ENCODE measurements around the gene LMO7.
"Not testable (repeated sequence)": the region's sequence is repeated elsewhere in the genome, so short reads cannot be mapped to it uniquely, and the experiment has no call there.

The LMO7 gene

GRCh38 chr13:75690607-75691006 lies 54.5 kb downstream of the LMO7 start:
- Histone ChIP-seq H3K9me3 (ENCODE audit: control insufficient read depth, low read length) (no peaks in the 10 kb centered on the region), H3K27ac (ENCODE audit: insufficient read depth, low read depth, low read length, poor library complexity, severe bottlenecking) (no peak overlapping the region), H3K36me3 (ENCODE audit: control insufficient read depth, insufficient read depth, low read length) (no peaks in the 10 kb centered on the region), H3K4me3 (ENCODE audit: insufficient read depth, low read depth, low read length) (no peak overlapping the region), H3K27me3 (ENCODE audit: control insufficient read depth, insufficient read depth, low read length, poor library complexity, severe bottlenecking) (no peaks in the 10 kb centered on the region), H3K4me1 (ENCODE audit: control insufficient read depth, insufficient read depth, low read length) (no peaks in the 10 kb centered on the region)
- 83 to 89% methylated on average over 1 of the region's 1 CpG for WGBS, 2 experiments

DNA sequence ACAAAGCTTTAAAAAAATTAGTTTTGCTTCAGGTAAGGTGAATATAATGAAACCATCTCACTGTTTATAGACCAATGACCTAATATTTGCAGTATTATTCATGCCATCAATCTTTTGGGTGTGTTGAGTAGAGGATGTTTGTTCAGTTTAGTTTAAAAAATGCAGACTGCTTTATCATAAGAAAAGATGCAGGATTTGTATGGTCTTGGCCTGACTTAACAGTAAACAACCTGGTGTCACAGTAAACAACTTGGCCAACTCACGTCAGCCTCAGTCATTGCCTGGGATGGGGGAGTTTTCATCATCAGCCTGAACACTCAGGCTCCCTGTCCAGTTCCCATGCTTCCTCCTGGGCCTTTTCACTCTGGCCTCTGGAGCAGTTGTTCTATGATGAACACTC lies 55.1 kb downstream of the LMO7 start:
- Histone ChIP-seq H3K27ac (ENCODE audit: insufficient read depth, low read depth, low read length, poor library complexity, severe bottlenecking) (no peak overlapping the region), H3K4me1 (ENCODE audit: control insufficient read depth, insufficient read depth, low read length) (no peaks in the 10 kb centered on the region), H3K9me3 (ENCODE audit: control insufficient read depth, low read length) (no peaks in the 10 kb centered on the region), H3K27me3 (ENCODE audit: control insufficient read depth, insufficient read depth, low read length, poor library complexity, severe bottlenecking) (no peaks in the 10 kb centered on the region), H3K4me3 (ENCODE audit: insufficient read depth, low read depth, low read length) (no peak overlapping the region), H3K36me3 (ENCODE audit: control insufficient read depth, insufficient read depth, low read length) (no peaks in the 10 kb centered on the region)
- WGBS, 2 experiments = 89 to 93% methylated on average over 1 of the region's 1 CpG

DNA sequence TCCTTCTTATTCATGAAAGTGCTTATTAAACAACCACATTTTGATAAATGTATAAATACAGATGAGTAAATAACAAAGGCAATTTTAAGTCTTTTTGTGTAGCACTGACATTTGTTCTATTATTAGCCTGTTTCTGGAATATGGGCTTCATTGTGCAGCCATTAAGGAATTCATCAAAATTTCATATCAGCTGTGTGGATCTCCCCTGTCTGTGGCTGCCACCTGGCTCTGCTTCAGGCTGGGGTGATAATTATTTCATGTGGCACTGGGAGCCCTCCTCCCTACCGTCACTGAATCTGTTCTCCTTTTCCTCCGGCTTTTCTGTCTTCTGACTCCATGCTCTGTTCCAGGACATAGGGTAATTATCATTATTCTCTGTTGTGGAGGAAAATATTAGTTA lies 57.1 kb downstream of the LMO7 start:
- H3K9me3 ChIP-seq (ENCODE audit: control insufficient read depth, low read length) = no peaks in the 10 kb centered on the region
- no peaks in the 10 kb centered on the region for H3K36me3 ChIP-seq (ENCODE audit: control insufficient read depth, insufficient read depth, low read length)
- H3K27ac ChIP-seq (ENCODE audit: insufficient read depth, low read depth, low read length, poor library complexity, severe bottlenecking) = no peak overlapping the region
- H3K27me3 ChIP-seq (ENCODE audit: control insufficient read depth, insufficient read depth, low read length, poor library complexity, severe bottlenecking) = no peaks in the 10 kb centered on the region
- 83 to 86% methylated on average over 1 to 2 of the region's 2 CpGs for WGBS, 2 experiments
- H3K4me3 ChIP-seq (ENCODE audit: insufficient read depth, low read depth, low read length) = no peak overlapping the region
- no peaks in the 10 kb centered on the region for H3K4me1 ChIP-seq (ENCODE audit: control insufficient read depth, insufficient read depth, low read length)

DNA sequence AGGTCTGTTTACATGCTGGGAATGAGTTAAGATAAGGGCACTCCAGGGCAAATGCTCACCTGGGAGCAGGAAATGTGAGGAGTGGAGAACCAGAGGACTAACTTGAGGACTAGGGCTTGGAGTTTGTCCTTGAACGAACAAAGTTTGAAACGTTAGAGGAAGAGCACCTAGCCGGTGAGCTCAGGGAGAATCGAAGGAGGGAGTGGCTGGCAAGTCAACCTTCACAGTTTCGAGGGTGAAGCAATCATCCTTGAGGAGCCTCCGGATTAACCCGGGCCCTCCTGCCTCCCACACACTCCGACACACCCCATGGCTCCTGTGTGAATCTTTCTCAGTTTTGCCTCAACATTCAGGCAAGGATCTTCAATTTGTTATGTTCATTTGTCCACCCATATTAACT lies 58.6 kb downstream of the LMO7 start:
- H3K27ac ChIP-seq (ENCODE audit: insufficient read depth, low read depth, low read length, poor library complexity, severe bottlenecking) = no peak overlapping the region
- H3K4me1 ChIP-seq (ENCODE audit: control insufficient read depth, insufficient read depth, low read length) = no peaks in the 10 kb centered on the region
- 91 to 94% methylated on average over 8 of the region's 8 CpGs for WGBS, 2 experiments

DNA sequence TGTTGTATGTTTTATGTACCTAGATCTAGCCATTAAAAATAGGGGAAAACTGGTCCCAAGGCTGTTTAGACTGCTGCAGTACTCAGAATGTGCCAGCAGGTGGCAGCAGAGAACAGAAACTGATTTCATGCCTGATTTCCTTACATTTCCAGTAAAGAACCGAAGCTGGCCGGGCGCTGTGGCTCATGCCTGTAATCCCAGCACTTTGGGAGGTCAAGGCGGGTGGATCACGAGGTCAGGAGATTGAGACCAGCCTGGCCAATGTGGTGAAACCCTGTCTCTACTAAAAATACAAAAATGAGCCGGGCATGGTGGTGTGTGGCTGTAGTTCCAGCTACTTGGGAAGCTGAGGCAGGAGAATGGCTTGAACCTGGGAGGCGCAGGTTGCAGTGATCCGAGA lies 59.8 kb downstream of the LMO7 start:
- H3K4me1 ChIP-seq (ENCODE audit: control insufficient read depth, insufficient read depth, low read length); H3K9me3 ChIP-seq (ENCODE audit: control insufficient read depth, low read length): not testable (repeated sequence)
- WGBS, 2 experiments = 62 to 63% methylated on average over 8 of the region's 8 CpGs

More for the DNA sequence above, 58.6 kb downstream of the LMO7 start:
- no peaks in the 10 kb centered on the region for H3K27me3 ChIP-seq (ENCODE audit: control insufficient read depth, insufficient read depth, low read length, poor library complexity, severe bottlenecking)
- no peaks in the 10 kb centered on the region for H3K9me3 ChIP-seq (ENCODE audit: control insufficient read depth, low read length)
- no peak overlapping the region for H3K4me3 ChIP-seq (ENCODE audit: insufficient read depth, low read depth, low read length)
- no peaks in the 10 kb centered on the region for H3K36me3 ChIP-seq (ENCODE audit: control insufficient read depth, insufficient read depth, low read length)

DNA sequence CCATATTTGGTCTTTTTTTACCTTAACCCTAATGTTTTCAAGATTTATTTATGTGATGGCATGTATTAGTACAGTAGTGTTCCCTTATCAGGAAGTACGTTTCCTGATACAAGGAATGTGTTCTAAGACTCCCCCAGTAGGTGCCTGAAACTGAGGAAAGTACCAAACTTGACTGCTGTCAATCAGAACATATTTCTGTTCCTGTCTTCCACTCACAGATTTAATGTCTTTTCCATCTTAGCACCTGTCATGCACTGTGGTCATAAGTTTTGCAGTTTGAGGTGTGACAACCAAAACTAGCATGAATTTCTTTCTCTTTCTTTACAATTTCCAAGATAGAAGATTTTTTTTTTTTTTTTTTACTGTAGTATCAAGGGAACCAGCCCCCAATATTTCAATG lies 62.9 kb downstream of the LMO7 start:
- H3K9me3 ChIP-seq (ENCODE audit: control insufficient read depth, low read length) = no peaks in the 10 kb centered on the region
- H3K36me3 ChIP-seq (ENCODE audit: control insufficient read depth, insufficient read depth, low read length) = no peaks in the 10 kb centered on the region
- WGBS, 2 experiments = 87 to 96% methylated on average over 1 of the region's 1 CpG
- H3K27me3 ChIP-seq (ENCODE audit: control insufficient read depth, insufficient read depth, low read length, poor library complexity, severe bottlenecking) = no peaks in the 10 kb centered on the region
- no peak overlapping the region for H3K4me3 ChIP-seq (ENCODE audit: insufficient read depth, low read depth, low read length)
- no peak overlapping the region for H3K27ac ChIP-seq (ENCODE audit: insufficient read depth, low read depth, low read length, poor library complexity, severe bottlenecking)
- no peaks in the 10 kb centered on the region for H3K4me1 ChIP-seq (ENCODE audit: control insufficient read depth, insufficient read depth, low read length)

More for the DNA sequence above, 59.8 kb downstream of the LMO7 start:
- H3K27ac ChIP-seq (ENCODE audit: insufficient read depth, low read depth, low read length, poor library complexity, severe bottlenecking); H3K4me3 ChIP-seq (ENCODE audit: insufficient read depth, low read depth, low read length); H3K27me3 ChIP-seq (ENCODE audit: control insufficient read depth, insufficient read depth, low read length, poor library complexity, severe bottlenecking); H3K36me3 ChIP-seq (ENCODE audit: control insufficient read depth, insufficient read depth, low read length): not testable (repeated sequence)

GRCh38 chr13:75699717-75700116 lies 63.6 kb downstream of the LMO7 start:
- H3K9me3 ChIP-seq (ENCODE audit: control insufficient read depth, low read length); H3K4me3 ChIP-seq (ENCODE audit: insufficient read depth, low read depth, low read length); H3K27me3 ChIP-seq (ENCODE audit: control insufficient read depth, insufficient read depth, low read length, poor library complexity, severe bottlenecking); H3K36me3 ChIP-seq (ENCODE audit: control insufficient read depth, insufficient read depth, low read length); H3K27ac ChIP-seq (ENCODE audit: insufficient read depth, low read depth, low read length, poor library complexity, severe bottlenecking); H3K4me1 ChIP-seq (ENCODE audit: control insufficient read depth, insufficient read depth, low read length): not testable (repeated sequence)
- WGBS, 2 experiments = 93% methylated on average over 7 of the region's 7 CpGs

DNA sequence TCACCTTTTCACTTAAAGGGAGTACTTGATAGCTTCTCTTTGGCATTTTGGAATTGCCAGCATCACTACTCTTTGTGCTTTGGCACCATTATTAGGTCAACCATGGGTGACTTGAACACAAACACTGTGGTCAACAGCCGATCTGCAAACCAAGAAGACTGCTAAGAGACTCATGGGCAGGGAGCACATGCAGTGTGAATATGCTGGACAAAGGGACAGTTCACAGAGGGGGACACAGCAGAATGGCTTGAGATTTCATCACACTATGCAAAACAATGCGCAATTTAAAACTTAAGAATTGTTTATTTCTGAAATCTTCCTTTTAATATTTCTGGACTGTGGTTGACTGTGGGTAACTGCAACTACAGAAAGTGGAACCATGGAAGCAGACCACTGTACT lies 64.4 kb downstream of the LMO7 start:
- H3K4me3 ChIP-seq (ENCODE audit: insufficient read depth, low read depth, low read length) = no peak overlapping the region
- no peaks in the 10 kb centered on the region for H3K36me3 ChIP-seq (ENCODE audit: control insufficient read depth, insufficient read depth, low read length)
- no peak overlapping the region for H3K27ac ChIP-seq (ENCODE audit: insufficient read depth, low read depth, low read length, poor library complexity, severe bottlenecking)
- 88 to 100% methylated on average over 1 to 2 of the region's 2 CpGs for WGBS, 2 experiments
- no peaks in the 10 kb centered on the region for H3K27me3 ChIP-seq (ENCODE audit: control insufficient read depth, insufficient read depth, low read length, poor library complexity, severe bottlenecking)
- no peaks in the 10 kb centered on the region for H3K9me3 ChIP-seq (ENCODE audit: control insufficient read depth, low read length)
- H3K4me1 ChIP-seq (ENCODE audit: control insufficient read depth, insufficient read depth, low read length) = no peaks in the 10 kb centered on the region

DNA sequence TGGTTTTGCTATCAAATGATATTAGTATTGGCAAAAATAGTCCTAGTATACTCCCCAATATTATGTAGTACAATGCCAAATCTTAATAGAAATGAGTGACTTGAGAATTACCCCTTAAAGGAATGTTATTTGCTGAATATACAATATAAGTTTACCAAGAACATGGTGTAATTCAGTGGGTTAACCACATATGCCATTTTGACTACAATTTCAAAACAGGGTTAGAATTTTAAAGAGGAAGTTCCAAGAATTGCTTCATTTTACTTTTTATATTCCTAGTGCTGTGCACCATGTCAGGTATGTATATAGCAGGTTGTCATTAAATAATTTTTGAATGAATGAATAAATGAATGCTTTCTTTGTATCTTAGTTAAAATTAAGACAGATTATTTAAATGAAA lies 66.3 kb downstream of the LMO7 start:
- Histone ChIP-seq H3K9me3 (ENCODE audit: control insufficient read depth, low read length) (no peaks in the 10 kb centered on the region), H3K4me3 (ENCODE audit: insufficient read depth, low read depth, low read length) (no peak overlapping the region), H3K27ac (ENCODE audit: insufficient read depth, low read depth, low read length, poor library complexity, severe bottlenecking) (no peak overlapping the region), H3K36me3 (ENCODE audit: control insufficient read depth, insufficient read depth, low read length) (no peaks in the 10 kb centered on the region), H3K4me1 (ENCODE audit: control insufficient read depth, insufficient read depth, low read length) (no peaks in the 10 kb centered on the region), H3K27me3 (ENCODE audit: control insufficient read depth, insufficient read depth, low read length, poor library complexity, severe bottlenecking) (no peaks in the 10 kb centered on the region)

DNA sequence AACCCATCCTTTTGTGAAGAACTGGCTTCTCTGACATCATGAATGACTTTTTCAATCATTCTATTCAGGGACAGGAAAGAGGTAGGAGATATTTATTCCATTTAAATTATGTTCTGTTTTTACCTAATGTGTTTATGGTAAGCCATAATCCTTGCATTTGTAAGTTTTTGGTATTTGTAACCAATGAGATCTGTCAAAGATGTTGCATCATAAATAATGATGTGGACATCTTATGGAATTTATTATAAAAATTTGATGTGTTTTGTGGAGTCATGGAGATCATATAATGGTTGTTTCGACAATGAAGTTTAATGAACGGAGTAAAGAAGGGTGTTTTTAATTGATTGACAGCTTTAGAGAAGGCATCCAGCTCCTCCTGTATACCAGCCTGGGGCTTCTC lies 67.6 kb downstream of the LMO7 start:
- H3K4me1 ChIP-seq (ENCODE audit: control insufficient read depth, insufficient read depth, low read length) = no peaks in the 10 kb centered on the region
- H3K27ac ChIP-seq (ENCODE audit: insufficient read depth, low read depth, low read length, poor library complexity, severe bottlenecking) = no peak overlapping the region
- WGBS, 2 experiments = 83 to 92% methylated on average over 2 of the region's 2 CpGs
- H3K9me3 ChIP-seq (ENCODE audit: control insufficient read depth, low read length) = no peaks in the 10 kb centered on the region
- no peaks in the 10 kb centered on the region for H3K36me3 ChIP-seq (ENCODE audit: control insufficient read depth, insufficient read depth, low read length)
- no peak overlapping the region for H3K4me3 ChIP-seq (ENCODE audit: insufficient read depth, low read depth, low read length)
- H3K27me3 ChIP-seq (ENCODE audit: control insufficient read depth, insufficient read depth, low read length, poor library complexity, severe bottlenecking) = no peaks in the 10 kb centered on the region

GRCh38 chr13:75704194-75704926 lies 68.2 kb downstream of the LMO7 start:
- 93 to 98% methylated on average over 6 to 7 of the region's 7 CpGs for WGBS, 2 experiments
- H3K27me3 ChIP-seq (ENCODE audit: control insufficient read depth, insufficient read depth, low read length, poor library complexity, severe bottlenecking) = no peaks in the 10 kb centered on the region
- no peak overlapping the region for H3K27ac ChIP-seq (ENCODE audit: insufficient read depth, low read depth, low read length, poor library complexity, severe bottlenecking)
- H3K36me3 ChIP-seq (ENCODE audit: control insufficient read depth, insufficient read depth, low read length) = no peaks in the 10 kb centered on the region
- H3K9me3 ChIP-seq (ENCODE audit: control insufficient read depth, low read length) = no peaks in the 10 kb centered on the region
- no peaks in the 10 kb centered on the region for H3K4me1 ChIP-seq (ENCODE audit: control insufficient read depth, insufficient read depth, low read length)
- H3K4me3 ChIP-seq (ENCODE audit: insufficient read depth, low read depth, low read length) = no peak overlapping the region
